Loucy (cell line): Measurements from ENCODE around the gene KCNMA1.

Experiments
- H2AFZ ChIP-seq: fragments of 200-600 bp; sonication (generic); 2 replicates; pipeline ENCODE4 v1.6.0; 2016; ENCODE audit warnings: antibody characterized with exemption, mild to moderate bottlenecking, low read length, moderate library complexity
- H3F3A ChIP-seq: fragments of 200-600 bp; 2 replicates; pipeline ENCODE4 v1.6.0; 2016; ENCODE audit warnings: antibody characterized with exemption, low read depth, mild to moderate bottlenecking
- H3K27me3 ChIP-seq: fragments of 200-600 bp; sonication (generic); 2 replicates; pipeline ENCODE4 v1.6.1; 2014; ENCODE audit warnings: low read length, mild to moderate bottlenecking; ENCODE audit not compliant: insufficient read depth, poor library complexity, severe bottlenecking
- H3K36me3 ChIP-seq: fragments of 200-600 bp; sonication (generic); 2 replicates; pipeline ENCODE4 v1.6.1; 2016; ENCODE audit warnings: low read length; ENCODE audit not compliant: insufficient read depth
- H3K4me1 ChIP-seq: fragments of 200-600 bp; sonication (generic); 2 replicates; pipeline ENCODE4 v1.5.1; 2014; ENCODE audit warnings: low read length, mild to moderate bottlenecking; ENCODE audit not compliant: insufficient read depth, poor library complexity, severe bottlenecking
- H3K4me2 ChIP-seq: fragments of 200-600 bp; sonication (generic); 2 replicates; pipeline ENCODE4 v1.6.0; 2014; ENCODE audit warnings: antibody characterized with exemption, low read length, low read depth, mild to moderate bottlenecking; ENCODE audit not compliant: poor library complexity, severe bottlenecking
- H3K4me3 ChIP-seq: fragments of 200-600 bp; sonication (generic); 2 replicates; pipeline ENCODE4 v1.5.1; 2014; ENCODE audit warnings: low read length, mild to moderate bottlenecking, mixed read lengths; ENCODE audit not compliant: poor library complexity, severe bottlenecking
- H3K79me2 ChIP-seq: fragments of 200-600 bp; sonication (generic); 2 replicates; pipeline ENCODE4 v1.6.1; 2014; ENCODE audit warnings: low read length; ENCODE audit not compliant: insufficient read depth
- H3K9ac ChIP-seq: fragments of 200-600 bp; sonication (generic); 2 replicates; pipeline ENCODE4 v1.6.0; 2014; ENCODE audit warnings: mild to moderate bottlenecking, low read depth, low read length, moderate library complexity; ENCODE audit not compliant: poor library complexity, severe bottlenecking
- H3K9me2 ChIP-seq: fragments of 200-600 bp; sonication (generic); replicated peaks from 2 replicates; pipeline ENCODE4 v1.6.1; 2016; ENCODE audit warnings: low read depth, low read length, mixed read lengths
- H3K9me3 ChIP-seq: fragments of 200-600 bp; sonication (generic); 2 replicates; pipeline ENCODE4 v1.6.1; 2014; ENCODE audit warnings: mild to moderate bottlenecking, antibody characterized with exemption, low read length, low read depth; ENCODE audit not compliant: insufficient read depth
- H4K20me1 ChIP-seq: fragments of 200-600 bp; sonication (generic); 2 replicates; pipeline ENCODE4 v1.6.0; 2014; ENCODE audit warnings: antibody characterized with exemption, low read length, mild to moderate bottlenecking; ENCODE audit not compliant: insufficient read depth, poor library complexity, severe bottlenecking
- EZH2phosphoT487 ChIP-seq: fragments of 200-600 bp; IDR thresholded peaks from 2 replicates; pipeline ENCODE4 v1.6.1; 2018; ENCODE audit warnings: antibody characterized with exemption, mild to moderate bottlenecking, moderate library complexity, borderline replicate concordance
- TF ChIP-seq, protein P1 (sequence below): fragments of 200-600 bp; sonication (generic); conservative IDR thresholded peaks from 2 replicates; pipeline ENCODE4 v1.5.1; 2014; ENCODE audit warnings: mild to moderate bottlenecking, antibody characterized with exemption, low read length

KCNMA1 gene

DNA sequence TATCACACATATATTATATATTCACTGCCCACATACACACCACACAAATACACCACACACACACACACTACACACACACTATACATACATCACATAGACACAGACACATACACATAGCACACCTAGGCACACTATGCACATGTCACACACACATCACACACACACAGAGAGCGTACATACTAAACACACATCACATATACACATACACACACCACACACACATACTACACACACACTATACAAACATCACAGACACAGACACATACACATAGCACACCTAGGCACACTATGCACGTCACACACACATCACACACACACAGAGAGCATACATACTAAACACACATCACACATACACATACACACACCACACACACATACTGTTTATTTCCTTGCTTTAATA, 165.5 kb downstream of the KCNMA1 start:
- H3K9me3 ChIP-seq = no peaks in the 10 kb centered on the region
- H3K36me3 ChIP-seq = no peaks in the 10 kb centered on the region
- H3K79me2 ChIP-seq = no peaks in the 10 kb centered on the region
- H3K4me2 ChIP-seq = no peak overlapping the region
- TF ChIP-seq, protein P1, sequence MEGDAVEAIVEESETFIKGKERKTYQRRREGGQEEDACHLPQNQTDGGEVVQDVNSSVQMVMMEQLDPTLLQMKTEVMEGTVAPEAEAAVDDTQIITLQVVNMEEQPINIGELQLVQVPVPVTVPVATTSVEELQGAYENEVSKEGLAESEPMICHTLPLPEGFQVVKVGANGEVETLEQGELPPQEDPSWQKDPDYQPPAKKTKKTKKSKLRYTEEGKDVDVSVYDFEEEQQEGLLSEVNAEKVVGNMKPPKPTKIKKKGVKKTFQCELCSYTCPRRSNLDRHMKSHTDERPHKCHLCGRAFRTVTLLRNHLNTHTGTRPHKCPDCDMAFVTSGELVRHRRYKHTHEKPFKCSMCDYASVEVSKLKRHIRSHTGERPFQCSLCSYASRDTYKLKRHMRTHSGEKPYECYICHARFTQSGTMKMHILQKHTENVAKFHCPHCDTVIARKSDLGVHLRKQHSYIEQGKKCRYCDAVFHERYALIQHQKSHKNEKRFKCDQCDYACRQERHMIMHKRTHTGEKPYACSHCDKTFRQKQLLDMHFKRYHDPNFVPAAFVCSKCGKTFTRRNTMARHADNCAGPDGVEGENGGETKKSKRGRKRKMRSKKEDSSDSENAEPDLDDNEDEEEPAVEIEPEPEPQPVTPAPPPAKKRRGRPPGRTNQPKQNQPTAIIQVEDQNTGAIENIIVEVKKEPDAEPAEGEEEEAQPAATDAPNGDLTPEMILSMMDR = no peak
- no peak for TF ChIP-seq EZH2phosphoT487
- H2AFZ ChIP-seq = no peak overlapping the region
- no peak overlapping the region for H3K4me3 ChIP-seq
- no peaks in the 10 kb centered on the region for H3K27me3 ChIP-seq
- no peaks in the 10 kb centered on the region for H3K4me1 ChIP-seq
- H3F3A ChIP-seq = no peaks in the 10 kb centered on the region
- H3K9me2 ChIP-seq = no peaks in the 10 kb centered on the region
- H3K9ac ChIP-seq = no peak overlapping the region
- H4K20me1 ChIP-seq = no peaks in the 10 kb centered on the region

DNA sequence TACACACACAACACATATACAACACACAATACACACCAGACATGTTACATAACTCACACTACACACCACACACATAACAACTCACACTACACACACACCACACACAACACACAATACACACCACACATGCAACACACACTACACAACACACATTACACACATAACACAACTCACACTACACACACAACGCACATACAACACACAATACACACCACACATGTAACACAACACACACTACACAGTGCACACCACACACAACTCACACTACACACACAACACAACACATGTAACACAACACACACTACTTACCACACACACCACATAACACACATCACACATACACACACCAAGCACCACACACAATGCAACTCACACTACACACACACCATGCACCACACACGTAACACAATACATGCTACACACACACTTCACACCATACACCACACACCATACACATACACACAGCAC, 166.5 kb downstream of the KCNMA1 start:
- no peaks in the 10 kb centered on the region for H3K9me2 ChIP-seq
- H3K9me3 ChIP-seq = no peaks in the 10 kb centered on the region
- H3K36me3 ChIP-seq = no peaks in the 10 kb centered on the region
- H3F3A ChIP-seq = no peaks in the 10 kb centered on the region
- H3K4me1 ChIP-seq = no peaks in the 10 kb centered on the region
- H3K4me2 ChIP-seq = no peak overlapping the region
- no peaks in the 10 kb centered on the region for H4K20me1 ChIP-seq
- no peak overlapping the region for H3K9ac ChIP-seq
- TF ChIP-seq EZH2phosphoT487 = no peak
- TF ChIP-seq, protein P1 = no peak
- H2AFZ ChIP-seq = no peak overlapping the region
- no peak overlapping the region for H3K4me3 ChIP-seq
- H3K79me2 ChIP-seq = no peaks in the 10 kb centered on the region
- H3K27me3 ChIP-seq = no peaks in the 10 kb centered on the region

DNA sequence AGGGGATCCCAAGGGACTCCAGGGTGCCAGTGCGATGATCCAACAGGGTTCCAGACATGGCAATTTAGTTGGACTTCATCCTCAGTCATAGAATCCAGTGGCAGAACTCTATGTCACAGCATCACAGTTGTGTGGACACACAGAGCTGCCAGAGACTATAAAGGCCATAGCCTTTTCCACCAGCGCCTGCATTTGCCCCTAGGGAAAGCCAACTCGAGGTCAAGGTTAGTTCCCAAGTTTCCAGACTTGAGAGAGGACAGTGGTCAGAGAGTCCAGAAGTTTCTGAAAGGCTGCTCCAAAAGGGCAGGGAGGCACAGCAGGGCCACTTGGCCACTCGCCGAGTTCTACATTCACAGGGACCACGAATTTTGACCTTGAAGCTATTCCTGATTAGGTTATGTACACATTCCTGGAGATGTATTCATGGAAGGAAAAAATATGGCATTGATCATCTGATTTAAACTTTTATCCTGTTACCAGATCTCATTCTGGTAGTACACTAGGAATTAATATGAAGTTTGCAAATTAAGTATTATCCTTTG, 170.1 kb downstream of the KCNMA1 start:
- no peak overlapping the region for H3K4me2 ChIP-seq
- H3K36me3 ChIP-seq = no peaks in the 10 kb centered on the region
- no peaks in the 10 kb centered on the region for H4K20me1 ChIP-seq
- no peaks in the 10 kb centered on the region for H3K4me1 ChIP-seq
- no peak overlapping the region for H2AFZ ChIP-seq
- no peaks in the 10 kb centered on the region for H3K9me3 ChIP-seq
- H3K9ac ChIP-seq = no peak overlapping the region
- no peaks in the 10 kb centered on the region for H3K27me3 ChIP-seq
- no peak overlapping the region for H3K4me3 ChIP-seq
- TF ChIP-seq, protein P1 = no peak
- no peak for TF ChIP-seq EZH2phosphoT487
- H3K9me2 ChIP-seq = no peaks in the 10 kb centered on the region
- H3K79me2 ChIP-seq = no peaks in the 10 kb centered on the region
- H3F3A ChIP-seq = no peaks in the 10 kb centered on the region
